ENCODE results near the gene NAT14.
"Not testable (repeated sequence)": the region's sequence is repeated elsewhere in the genome, so short reads cannot be mapped to it uniquely, and the experiment has no call there.

Gene NAT14

DNA sequence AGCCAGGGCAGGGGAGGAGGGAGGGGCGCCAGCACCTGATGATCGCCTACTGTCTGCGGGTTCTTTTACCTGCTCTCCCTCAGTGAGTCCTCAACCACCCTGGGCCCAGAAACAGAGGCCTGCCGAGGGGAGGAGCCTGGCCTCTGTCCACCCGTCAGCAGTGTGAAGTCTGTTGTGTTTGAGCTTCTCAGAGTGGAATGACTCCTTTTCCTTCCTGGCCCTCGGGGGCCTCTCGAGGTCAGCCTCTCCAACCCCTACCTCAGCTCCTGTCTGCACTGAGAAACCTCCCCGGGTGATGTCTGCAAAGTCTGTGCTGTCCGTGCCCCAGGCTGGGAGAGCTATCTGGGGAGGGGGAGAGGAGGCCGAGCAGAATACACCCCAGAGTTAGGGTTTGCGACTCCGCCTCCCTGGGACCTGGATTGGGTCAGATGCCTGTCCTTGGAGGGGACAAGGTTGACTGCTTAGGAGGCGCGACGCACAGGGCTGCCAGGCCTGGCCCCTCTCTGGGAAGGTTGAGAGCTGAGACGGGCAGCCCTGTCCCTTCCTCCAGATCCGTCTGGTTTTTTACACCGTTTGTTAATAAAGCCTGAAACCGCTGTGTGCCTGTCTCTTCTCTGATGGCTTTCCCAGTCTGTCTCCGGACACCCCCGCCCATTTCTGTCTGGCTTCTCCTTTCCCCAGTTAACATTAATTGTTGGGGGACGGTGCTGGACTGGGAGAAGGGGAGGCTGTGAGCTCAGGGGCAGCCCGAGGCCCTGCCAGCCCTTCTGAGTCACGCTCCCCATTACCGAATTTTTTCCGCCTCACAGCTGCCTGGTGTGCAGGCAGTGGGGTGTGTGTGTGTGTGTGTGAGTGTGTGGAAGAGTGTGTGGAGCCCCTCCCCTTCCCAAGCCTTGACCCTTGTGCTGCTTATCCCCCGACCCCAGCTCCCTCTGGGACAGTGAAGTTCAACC is 2.3 kb downstream of the NAT14 start:
- DNase-seq (ENCODE audit: low read depth, low spot score): no peak

DNA sequence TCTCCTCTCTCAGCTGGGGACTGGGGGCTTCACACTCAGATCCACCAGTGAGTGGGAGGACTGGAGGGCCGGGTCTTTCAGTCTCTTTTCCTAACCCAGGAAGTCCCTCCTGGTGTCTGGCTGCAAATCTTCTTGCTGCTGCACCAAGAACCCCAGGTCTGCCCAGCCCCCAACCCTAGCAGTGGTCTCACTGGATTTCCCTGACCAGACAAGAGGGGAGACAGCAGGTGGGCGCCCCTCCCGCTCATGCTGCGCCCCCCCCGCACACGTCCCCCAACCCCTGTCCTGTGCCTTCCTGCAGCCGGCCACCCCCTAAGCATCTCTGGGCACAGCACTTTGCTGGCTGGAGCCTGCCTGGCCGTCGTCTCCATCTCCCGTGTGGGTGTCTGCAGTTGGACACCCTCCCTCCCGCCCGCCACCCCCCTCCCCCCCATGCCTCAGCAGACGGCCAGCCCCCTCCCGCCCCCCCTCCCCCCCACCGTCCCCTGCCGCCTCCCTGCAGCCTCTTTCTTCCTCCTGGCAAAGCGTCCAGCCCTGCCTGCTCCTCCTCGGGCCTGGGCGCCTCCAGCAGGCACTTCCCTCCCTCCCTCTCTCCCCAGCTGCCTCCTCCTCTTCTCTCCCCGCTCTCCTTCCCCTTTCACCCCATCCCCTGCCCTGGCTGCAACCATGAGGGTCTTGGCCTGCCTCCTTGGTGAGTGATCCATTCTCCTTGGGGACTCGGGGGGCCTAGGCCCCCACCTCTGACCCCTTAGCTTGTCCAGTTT is 3.1 kb downstream of the NAT14 start, which contains the start of gene SSC5D:
TSS of gene SSC5D (plus strand) at position 513 of the 764 bp plus-strand sequence. CDS start at position 667, 154 bp downstream.
- DNase-seq (ENCODE audit: low read depth, low spot score): no peak

DNA sequence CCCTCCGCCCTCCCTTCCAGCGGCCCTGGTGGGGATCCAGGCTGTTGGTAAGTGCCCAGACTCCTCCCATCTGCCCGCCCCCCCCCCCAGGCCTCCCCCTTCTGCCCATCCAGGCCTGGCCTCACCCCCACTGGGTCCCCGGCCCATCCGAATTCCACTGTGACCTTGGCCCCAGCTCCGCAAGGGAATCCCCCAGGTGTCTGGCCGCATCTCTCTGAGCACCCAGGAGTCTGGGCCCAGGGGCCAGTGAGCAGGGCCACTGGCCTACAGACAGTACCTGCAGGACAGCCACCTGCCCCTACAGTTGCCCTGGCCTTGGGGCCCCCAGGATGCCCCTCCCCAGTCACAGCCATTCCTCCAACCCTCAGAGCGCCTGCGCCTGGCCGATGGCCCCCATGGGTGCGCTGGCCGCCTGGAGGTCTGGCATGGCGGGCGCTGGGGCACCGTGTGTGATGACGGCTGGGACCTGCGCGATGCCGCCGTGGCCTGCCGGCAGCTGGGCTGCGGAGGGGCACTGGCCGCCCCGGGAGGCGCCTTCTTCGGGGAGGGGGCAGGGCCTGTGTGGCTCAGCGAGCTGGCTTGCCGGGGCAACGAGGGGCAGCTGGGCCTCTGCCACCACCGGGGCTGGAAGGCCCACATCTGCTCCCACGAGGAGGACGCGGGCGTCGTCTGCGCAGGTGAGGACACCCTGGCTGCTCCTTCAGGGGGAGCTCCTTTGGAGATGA is 4.2 kb downstream of the NAT14 start:
- DNase-seq (ENCODE audit: low read depth, low spot score): no peak

DNA sequence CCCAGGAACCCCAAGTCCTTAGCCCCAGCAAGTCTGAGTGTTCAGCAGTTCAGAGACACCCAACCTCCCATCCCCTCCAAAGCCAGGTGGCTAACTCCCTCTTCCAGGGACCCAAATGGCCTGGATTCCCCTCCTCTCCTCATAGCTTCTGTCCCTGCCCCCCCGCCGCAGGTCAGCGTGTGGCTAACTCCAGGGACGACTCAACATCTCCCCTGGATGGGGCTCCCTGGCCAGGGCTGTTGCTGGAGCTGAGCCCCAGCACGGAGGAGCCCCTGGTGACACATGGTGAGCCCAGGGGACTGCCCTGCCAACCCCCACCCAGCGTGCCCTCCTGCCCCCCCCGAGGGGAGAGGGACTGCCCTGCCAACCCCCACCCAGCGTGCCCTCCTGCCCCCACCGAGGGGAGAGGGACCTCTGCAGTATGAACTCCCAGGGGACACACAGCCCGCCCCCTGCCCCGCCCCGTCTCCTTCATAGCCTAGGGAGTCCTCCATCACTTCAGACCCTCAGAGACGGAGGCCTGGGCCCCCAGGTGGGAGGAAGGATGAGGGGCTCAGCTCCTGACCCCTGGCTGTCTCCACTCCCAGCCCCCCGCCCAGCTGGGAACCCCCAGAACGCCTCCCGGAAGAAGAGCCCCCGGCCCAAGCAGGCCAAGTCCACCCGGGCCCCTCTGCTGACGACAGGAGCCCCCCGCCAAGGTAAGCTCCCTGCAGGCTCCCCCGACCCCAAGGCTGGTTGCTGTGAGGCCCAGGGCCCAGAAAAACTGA is 4.9 kb downstream of the NAT14 start:
- DNase-seq (ENCODE audit: low read depth, low spot score): no peak

DNA sequence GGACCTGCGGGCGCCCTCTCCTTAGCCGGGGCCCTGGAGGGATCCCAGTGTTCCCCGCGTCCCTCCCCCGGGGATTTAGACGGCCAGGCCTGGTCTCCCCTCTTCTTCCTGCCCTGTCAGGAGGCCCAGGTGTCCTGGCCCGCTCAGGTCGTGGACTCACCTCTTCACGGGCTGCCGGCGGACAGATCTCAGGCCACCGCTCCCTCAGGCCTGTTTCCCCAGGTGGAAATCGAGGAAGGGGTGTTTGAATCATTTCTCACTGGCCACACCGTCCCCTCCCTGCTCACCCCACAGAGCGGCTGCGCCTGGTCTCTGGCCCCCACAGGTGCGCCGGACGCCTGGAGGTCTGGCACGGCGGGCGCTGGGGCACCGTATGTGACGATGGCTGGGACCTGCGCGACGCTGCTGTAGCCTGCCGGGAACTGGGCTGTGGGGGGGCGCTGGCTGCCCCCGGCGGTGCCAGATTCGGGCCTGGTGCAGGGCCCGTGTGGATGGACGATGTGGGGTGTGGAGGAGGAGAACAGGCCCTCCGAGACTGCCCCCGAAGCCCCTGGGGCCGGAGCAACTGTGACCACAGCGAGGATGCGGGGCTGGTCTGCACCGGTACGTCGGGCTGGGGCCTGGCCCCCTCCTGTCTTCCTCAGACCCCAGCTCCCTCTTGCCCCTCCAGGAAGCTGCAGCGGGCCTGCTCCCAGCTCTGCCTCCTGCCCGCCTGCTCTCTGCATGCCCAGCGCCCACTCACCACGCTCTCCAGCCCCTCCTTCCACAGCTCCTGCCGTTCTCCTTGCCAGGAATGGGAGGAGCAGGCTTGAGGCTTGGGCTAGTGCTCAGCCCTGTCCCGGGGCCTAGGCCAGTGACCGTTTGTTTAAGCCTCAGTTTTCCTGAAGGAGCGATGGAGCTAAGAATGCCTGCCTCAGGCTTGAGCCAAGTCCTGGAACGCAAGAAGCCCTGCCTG is 5.8 kb downstream of the NAT14 start:
- no peak for DNase-seq (ENCODE audit: low read depth, low spot score)

DNA sequence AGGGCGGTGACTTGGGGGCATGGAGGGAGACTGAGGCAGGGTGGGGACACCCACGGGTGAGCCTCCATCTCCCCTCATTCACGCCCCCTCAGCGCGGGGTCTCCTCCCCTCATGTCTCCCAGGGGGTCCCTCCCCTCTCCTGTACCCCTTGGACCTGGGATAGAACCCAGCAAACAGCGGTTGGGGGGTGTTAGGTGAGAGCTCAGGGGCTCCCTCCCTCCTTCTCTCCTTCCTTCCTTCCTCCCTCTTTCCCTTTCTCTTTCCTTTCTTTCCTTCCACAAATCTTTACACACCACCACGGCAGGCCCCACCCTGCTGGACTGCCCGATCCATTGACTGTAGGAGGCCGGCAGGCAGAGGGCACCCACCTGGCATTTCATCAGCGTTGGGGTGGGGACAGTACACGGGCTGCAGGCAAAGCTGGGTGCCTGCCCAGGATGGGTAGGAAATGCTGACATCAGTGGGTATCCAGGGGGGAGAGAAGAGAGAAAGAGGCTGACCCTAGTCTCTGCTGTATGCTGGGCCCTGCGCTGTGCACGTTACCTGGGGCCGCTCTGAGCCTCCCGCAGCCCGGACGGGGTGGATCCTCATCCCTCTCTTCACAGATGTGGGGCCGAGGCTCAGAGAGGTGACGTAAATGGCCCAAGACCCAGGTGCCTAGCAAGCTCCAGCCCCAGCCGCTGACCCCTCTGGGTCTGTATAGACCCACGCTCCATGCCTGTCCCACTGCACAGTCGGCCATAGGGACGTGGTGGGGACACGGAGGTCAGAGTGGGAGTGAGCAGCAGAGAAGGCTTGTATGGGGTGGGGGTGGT is 6.8 kb downstream of the NAT14 start:
- no peak for DNase-seq (ENCODE audit: low read depth, low spot score)

DNA sequence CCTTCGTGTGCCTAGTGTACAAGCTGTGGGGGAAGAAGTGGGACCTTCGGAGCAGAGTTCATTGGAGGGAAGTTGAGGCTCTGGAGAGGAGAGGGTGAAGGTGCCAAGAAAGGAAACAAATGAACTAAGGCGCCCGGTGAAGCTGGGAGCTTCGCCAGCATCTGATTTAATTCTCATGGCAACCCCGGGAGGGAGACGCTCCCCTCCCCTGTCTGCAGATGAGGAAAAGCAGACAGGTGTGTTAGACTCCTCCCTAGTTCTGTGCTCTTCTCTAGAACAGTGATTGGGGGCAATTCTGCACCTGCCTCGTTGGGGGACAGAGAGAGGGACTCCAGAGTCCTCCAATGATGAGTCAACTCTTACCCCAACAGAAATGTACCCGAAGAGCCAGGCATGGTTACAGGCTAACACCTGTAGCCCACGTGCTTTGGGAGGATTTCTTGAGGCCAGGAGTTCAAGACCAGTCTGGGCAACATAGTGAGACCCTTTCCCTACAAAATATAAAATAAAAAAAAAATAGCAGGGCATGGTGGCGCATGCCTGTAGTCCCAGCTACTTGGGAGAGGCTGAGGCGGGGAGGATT is 7.5 kb downstream of the NAT14 start:
- no peak for DNase-seq (ENCODE audit: low read depth, low spot score)

DNA sequence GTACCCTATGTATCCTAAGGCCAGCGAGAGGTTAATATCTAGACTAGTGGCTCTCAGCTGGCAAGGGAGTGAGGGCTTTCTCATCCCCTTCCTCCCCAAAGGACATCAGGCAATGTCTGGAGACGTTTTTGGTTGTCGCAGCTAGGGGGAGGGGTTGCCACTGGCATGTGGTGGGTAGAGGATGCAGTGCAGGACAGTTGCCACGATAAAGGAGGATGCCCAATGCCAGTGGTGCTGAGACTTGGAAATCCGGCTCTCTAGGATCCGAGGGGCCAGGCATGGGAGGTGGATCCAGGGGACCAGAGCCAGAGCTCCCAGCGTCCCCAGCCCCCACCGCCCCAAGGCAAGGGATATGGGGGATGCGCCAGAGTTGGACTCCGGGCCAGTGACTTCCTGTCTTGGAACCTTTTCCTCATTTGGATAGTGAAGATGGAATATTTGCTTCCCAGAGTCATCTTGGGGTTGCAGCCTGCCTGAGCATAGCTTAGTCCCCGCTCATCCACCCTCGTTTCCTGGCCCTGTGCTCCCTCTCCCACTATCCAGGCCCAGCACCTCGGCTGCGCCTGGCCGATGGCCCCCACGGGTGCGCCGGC is 8.2 kb downstream of the NAT14 start:
- DNase-seq (ENCODE audit: low read depth, low spot score): no peak

DNA sequence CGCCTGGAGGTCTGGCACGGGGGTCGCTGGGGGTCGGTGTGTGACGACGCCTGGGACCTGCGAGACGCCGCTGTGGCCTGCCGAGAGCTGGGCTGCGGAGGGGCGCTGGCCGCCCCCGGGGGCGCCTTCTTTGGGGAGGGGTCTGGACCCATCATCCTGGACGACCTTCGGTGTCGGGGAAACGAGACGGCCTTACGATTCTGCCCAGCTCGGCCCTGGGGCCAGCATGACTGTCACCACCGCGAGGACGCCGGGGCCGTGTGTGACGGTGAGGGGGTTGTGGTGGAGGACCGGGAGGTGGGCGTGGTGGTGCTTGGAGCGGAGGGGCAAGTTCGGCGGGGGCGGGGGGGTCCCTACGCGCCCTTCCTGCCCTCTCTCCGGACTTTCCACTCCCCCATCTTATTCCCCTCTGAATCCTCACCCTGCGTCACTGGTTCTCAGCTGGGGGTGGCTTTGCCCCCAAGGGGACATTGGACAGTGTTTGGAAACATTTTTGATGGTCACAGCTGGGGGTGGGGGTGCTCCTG is 8.7 kb downstream of the NAT14 start:
- DNase-seq (ENCODE audit: low read depth, low spot score): no peak

DNA sequence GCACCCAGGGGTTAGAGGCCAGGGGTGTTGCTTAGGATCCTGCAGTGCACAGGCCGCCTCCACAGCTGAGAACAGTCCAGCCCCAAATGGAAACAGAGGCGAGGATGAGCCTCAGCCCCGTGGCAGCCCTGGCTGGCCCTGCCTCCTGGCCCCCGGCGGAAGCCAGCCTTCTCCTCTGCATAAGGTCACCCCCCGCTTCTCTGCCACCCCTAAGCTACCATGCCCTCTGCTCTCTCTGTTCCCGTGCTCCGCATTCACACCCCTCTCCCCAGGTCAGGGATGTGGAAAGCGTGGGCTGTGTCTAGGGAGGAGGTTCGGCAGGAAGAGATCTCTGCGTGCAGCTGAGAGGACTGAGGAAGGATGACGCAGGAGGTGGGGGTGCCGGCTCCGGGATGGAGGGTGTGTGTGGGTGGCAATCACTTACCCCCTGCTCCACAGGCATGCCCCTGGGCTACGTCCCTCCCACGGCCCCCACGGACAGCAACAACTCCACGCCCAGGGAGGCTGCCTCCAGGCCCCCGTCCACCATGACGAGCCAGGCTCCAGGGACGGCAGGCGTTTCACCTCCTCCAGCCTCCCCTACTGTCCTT is 9.3 kb downstream of the NAT14 start:
- no peak for DNase-seq (ENCODE audit: low read depth, low spot score)

DNA sequence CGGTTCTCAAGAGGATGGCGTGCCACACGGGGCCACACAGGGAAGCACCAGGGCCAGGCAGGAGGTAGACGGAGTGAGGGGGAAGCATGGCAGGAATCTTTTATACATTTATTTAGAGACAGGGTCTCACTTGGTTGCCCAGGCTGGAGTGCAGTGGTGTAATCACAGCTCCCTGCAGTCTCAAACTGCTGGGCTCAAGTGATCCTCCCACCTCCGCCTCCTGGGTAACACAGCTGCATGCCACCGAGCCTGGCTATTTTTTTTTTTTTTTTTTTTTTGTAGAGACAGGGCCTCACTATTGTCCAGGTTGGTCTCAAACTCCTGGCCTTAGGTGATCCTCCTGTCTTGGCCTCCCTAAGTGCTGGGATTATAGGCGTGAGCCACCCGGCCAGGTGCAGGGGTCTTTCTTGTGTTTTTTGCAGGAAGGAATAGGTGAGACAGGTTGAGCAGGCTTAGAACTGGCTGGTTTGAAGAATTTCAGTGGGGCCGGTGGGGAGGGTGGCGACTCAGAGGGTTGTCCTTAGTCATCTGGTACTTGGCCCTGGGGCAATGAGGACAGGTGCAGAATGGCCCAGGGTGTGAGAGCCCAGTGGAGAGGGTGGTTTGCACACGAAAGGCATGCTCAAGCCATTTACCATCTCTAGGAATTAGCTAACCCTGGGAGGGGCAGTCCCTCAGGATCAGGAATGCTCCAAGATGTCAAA is 10.8 kb downstream of the NAT14 start:
- DNase-seq (ENCODE audit: low read depth, low spot score): no peak

DNA sequence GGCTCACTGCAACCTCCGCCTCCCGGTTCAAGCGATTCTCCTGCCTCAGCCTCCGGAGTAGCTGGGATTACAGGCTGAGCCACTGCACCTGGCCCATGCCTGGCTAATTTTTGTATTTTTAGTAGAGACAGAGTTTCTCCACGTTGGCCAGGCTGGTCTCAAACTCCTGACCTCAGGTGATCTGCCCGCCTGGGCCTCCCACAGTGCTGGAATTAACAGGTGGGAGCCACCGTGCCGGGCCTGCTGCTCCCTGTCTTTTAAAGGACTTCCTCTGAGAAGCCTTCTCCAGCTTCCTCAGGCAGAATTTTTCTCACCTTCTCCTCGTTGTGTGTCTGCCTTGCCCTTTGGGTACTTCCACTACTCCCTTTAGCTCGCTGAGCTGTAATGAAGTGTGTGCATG is 11.8 kb downstream of the NAT14 start:
- not testable (repeated sequence) for DNase-seq (ENCODE audit: low read depth, low spot score)

DNA sequence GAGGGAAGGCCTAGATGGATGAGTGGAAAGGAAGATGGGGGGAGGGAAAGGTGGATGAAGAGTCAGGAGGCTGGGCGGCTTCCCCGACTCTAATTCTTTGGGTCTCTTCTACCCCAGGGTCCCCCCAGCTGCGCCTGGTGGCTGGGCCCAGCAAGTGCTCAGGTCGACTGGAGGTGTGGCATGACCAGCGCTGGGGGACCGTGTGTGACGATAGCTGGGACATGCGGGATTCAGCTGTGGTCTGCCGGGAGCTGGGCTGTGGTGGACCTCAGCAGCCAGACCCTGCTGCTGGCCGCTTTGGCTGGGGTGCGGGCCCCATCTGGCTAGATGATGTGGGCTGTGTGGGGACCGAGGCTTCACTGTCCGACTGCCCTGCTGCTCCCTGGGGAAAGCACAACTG is 12.8 kb downstream of the NAT14 start:
- no peak for DNase-seq (ENCODE audit: low read depth, low spot score)

DNA sequence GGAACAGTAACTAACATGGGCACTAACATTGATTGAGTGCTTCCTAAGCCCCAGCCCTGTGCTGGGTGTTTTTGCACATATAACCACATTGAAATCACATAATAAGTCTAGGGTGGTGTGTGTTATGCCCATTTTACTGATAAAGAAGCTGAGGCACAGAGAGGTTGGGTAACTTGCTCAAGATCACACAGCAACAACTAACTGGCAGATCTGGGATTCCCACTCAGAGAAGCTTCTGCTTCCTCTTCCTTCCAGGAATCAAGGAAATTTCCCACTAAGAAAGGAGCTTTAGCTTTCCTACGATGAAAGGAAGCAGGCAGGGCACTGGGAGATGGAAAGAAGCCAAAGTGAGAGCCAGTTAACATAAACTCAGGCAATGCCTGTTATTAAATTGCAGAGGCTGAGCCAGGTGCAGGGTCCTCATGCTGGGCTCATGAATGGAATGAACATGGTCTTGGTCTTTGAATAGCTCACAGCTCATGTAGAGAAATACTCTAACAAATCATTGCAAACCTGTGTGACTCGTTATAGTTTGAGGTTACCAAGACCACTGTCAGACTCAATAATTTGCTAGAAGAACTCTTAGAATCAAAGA is 13.4 kb downstream of the NAT14 start:
- DNase-seq (ENCODE audit: low read depth, low spot score): no peak

DNA sequence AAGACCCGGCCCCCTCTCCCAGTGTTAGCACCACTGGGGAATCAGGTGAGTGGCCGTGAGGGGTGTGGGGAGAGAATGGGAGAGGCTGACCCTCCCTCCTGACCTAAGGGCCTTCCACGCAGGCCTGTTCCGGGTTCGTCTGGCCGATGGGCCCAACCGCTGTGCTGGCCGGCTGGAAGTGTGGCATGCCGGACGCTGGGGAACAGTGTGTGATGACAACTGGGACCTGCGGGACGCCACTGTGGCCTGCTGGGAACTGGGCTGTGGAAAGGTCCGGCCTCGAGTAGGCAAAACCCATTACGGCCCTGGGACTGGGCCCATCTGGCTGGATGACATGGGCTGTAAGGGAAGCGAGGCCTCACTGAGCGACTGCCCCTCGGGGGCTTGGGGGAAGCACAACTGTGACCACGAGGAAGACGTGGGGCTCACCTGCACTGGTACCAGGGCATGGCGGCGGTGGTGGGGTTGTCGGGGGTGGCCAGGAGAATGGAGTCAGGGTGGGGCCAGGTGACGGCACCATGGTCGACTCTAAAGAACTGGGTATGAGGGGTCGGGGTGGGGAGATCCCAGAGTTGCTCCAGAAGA is 15.5 kb downstream of the NAT14 start:
- no peak for DNase-seq (ENCODE audit: low read depth, low spot score)

DNA sequence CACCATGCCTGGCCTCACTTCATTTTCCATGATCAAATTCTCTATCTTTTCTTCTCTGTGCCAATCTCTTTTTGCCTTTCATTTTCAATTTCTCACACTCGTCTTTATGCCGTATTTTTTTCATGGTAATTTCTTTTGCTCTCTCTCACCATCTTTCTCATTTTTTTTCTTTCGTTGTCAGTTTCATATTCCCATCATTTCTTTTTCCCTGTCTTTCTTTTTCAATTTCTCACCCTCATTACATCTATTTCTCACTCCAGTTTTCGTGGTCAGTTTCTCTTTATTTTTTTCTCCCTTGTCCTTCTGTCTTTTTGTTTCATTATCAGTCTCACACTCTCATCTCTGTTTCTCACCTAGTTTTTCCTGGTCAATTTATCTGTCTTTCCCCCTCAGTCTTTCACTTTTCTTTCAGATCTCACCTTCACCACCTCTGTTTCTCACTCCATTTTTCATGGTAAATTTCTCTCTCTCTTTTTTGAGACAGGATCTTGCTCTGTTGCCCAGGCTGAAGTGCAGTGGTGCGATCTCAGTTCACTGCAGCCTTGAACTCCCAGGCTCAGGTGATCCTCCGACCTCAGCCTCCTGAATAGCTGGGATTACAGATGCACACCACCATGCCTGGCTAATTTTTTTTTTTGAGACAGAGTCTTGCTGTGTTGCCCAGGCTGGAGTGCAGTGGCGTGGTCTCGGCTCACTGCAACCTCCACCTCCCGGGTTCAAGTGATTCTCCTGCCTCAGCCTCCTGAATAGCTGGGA is 17.4 kb downstream of the NAT14 start:
- DNase-seq (ENCODE audit: low read depth, low spot score): no peak

Measured in activated CD4-positive, CD25-positive, alpha-beta regulatory T cell treated with anti-CD3 and anti-CD28 coated beads, Interleukin-2, amount 50 U/mL, for 16 hours (primary cell).